Hypothalamus (tissue), 51 donors: Measurements from ENCODE around the gene ZNF732.
"Not testable (repeated sequence)": the region's sequence is repeated elsewhere in the genome, so short reads cannot be mapped to it uniquely, and the experiment has no call there.

Source experiments
- DNase-seq, 51 donors: peaks; one replicate each; lab custom pipeline; 2025; lab: John Stamatoyannopoulos, UW

The ZNF732 gene

GRCh38 chr4:256492-256891, 48.8 kb downstream of the ZNF732 start:
- no peak for DNase-seq

GRCh38 chr4:253936-254756, 51.1 kb downstream of the ZNF732 start:
- DNase-seq, result no peak

- no peak for DNase-seq
Measured at GRCh38 chr4:252065-252601, 53.1 kb downstream of the ZNF732 start.

- DNase-seq, result peak in 15 of 51 donors; percentile 0 to 50 (median 12)
Measured at GRCh38 chr4:244471-244870, 60.8 kb downstream of the ZNF732 start.

GRCh38 chr4:243426-243825, 61.8 kb downstream of the ZNF732 start:
- no peak for DNase-seq

GRCh38 chr4:242121-242848, 63.0 kb downstream of the ZNF732 start:
- DNase-seq, result peak in 40 of 51 donors; percentile 3 to 73 (median 28)

- DNase-seq, result not testable (repeated sequence)
Measured at GRCh38 chr4:241411-241810, 63.9 kb downstream of the ZNF732 start.

- DNase-seq, result no peak
Measured at GRCh38 chr4:236028-236427, 69.2 kb downstream of the ZNF732 start.

- no peak for DNase-seq
Measured at GRCh38 chr4:234178-234577, 71.1 kb downstream of the ZNF732 start.

- no peak for DNase-seq
Measured at GRCh38 chr4:223913-224497, 81.3 kb downstream of the ZNF732 start.
